Renal cortical epithelial cell (primary cell): ENCODE measurements around the gene ZNF383. TPM values are rescaled to one million over a fixed set of nuclear protein-coding genes. Genes with fewer than 3 reads are reported as not detected.
"Not testable (repeated sequence)": the region's sequence is repeated elsewhere in the genome, so short reads cannot be mapped to it uniquely, and the experiment has no call there.

Experiments
- DNase-seq: peaks from one replicate; pipeline ENCODE4 v3.0.0-alpha.2; 2011; ENCODE audit warnings: low read depth
- total RNA-seq: library from RNA; depleted of rRNA; stranded (reverse); fragments of >200 nt; gene quantifications from 2 replicates; pipeline ENCODE4 v1.2.3, GENCODE V29; 2014

The ZNF383 gene
- total RNA-seq, result 6.6 and 6.8 TPM in 2 replicates

GRCh38 chr19:37217775-37218591 lies at the start of gene ZNF383:
Gene ZNF383 (plus strand): TSS chr19:37218214. CDS start chr19:37230454, 12,240 bp downstream.
- peak; percentile 82 for DNase-seq

GRCh38 chr19:37172368-37173366 lies 45.3 kb upstream of the ZNF383 start, which contains the start of gene ZNF585A:
Gene ZNF585A (minus strand): TSS chr19:37172695. CDS start chr19:37169910, 2,785 bp downstream.
- peak; percentile 98 for DNase-seq

- DNase-seq, result not testable (repeated sequence)
Observed at GRCh38 chr19:37186071-37186470, 31.9 kb upstream of the ZNF383 start.

- not testable (repeated sequence) for DNase-seq
Observed at GRCh38 chr19:37195248-37195647, 22.8 kb upstream of the ZNF383 start.

GRCh38 chr19:37197115-37197514 lies 20.9 kb upstream of the ZNF383 start:
- not testable (repeated sequence) for DNase-seq

- no peak for DNase-seq
Observed at GRCh38 chr19:37197768-37198167, 20.2 kb upstream of the ZNF383 start.

GRCh38 chr19:37217480-37217774 lies 587 bp upstream of the ZNF383 start:
- no peak for DNase-seq

- DNase-seq, result peak; percentile 36
Observed at GRCh38 chr19:37218592-37218935, 550 bp downstream of the ZNF383 start.

- no peak for DNase-seq
Observed at GRCh38 chr19:37220383-37220782, 2.4 kb downstream of the ZNF383 start.

GRCh38 chr19:37221136-37221535 lies 3.1 kb downstream of the ZNF383 start:
- no peak for DNase-seq

GRCh38 chr19:37226248-37226647 lies 8.2 kb downstream of the ZNF383 start:
- DNase-seq, result no peak

GRCh38 chr19:37227996-37228395 lies 10.0 kb downstream of the ZNF383 start:
- no peak for DNase-seq

- DNase-seq, result no peak
Observed at GRCh38 chr19:37243206-37243632, 25.2 kb downstream of the ZNF383 start.

GRCh38 chr19:37251308-37252229 lies 33.6 kb downstream of the ZNF383 start:
- peak; percentile 84 for DNase-seq

- not testable (repeated sequence) for DNase-seq
Observed at GRCh38 chr19:37263028-37263427, 45.0 kb downstream of the ZNF383 start.

GRCh38 chr19:37267005-37267404 lies 49.0 kb downstream of the ZNF383 start:
- not testable (repeated sequence) for DNase-seq

GRCh38 chr19:37267755-37268154 lies 49.7 kb downstream of the ZNF383 start:
- not testable (repeated sequence) for DNase-seq

GRCh38 chr19:37280656-37281055 lies 62.6 kb downstream of the ZNF383 start:
- DNase-seq, result not testable (repeated sequence)

- not testable (repeated sequence) for DNase-seq
Observed at GRCh38 chr19:37284020-37284419, 66.0 kb downstream of the ZNF383 start.

- not testable (repeated sequence) for DNase-seq
Observed at GRCh38 chr19:37289229-37289628, 71.2 kb downstream of the ZNF383 start.
